Measurements from ENCODE around the gene STEAP3.

STEAP3 gene

GRCh38 chr2:119245841-119246230 is 22.2 kb downstream of the STEAP3 start:
- DNase-seq (ENCODE audit: extremely low read depth in 1 of 2, low read depth in 1 of 2): no peak

- no peak for DNase-seq (ENCODE audit: extremely low read depth in 1 of 2, low read depth in 1 of 2)
Observed at GRCh38 chr2:119246884-119247843, 23.5 kb downstream of the STEAP3 start.

- no peak for DNase-seq (ENCODE audit: extremely low read depth in 1 of 2, low read depth in 1 of 2)
Observed at GRCh38 chr2:119247844-119248271, 24.2 kb downstream of the STEAP3 start.

- no peak for DNase-seq (ENCODE audit: extremely low read depth in 1 of 2, low read depth in 1 of 2)
Observed at GRCh38 chr2:119248311-119248710, 24.7 kb downstream of the STEAP3 start.

- DNase-seq (ENCODE audit: extremely low read depth in 1 of 2, low read depth in 1 of 2): no peak
Observed at GRCh38 chr2:119248751-119249150, 25.1 kb downstream of the STEAP3 start.

DNA sequence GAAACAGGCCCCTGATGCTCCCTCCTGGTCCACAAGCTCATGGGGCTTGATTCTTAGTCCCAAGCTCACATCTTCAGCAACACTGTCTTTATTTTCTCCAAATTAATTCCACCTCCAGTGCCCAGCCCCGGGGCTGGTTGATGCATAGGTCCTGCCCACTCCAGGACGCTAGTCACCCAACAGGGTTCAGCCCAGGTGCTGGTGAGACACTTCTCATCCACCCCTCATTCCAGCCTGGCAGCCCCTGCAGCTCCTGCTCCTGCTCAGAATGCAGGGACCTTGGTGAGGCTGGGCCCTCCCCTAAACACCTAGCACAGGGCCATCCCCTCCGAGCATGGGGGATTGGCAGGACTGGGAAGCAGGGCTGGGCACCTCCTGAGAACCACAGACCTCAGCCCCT is 25.7 kb downstream of the STEAP3 start:
- DNase-seq (ENCODE audit: extremely low read depth in 1 of 2, low read depth in 1 of 2): no peak

GRCh38 chr2:119249855-119250717 is 26.5 kb downstream of the STEAP3 start:
- DNase-seq (ENCODE audit: extremely low read depth in 1 of 2, low read depth in 1 of 2): no peak

DNA sequence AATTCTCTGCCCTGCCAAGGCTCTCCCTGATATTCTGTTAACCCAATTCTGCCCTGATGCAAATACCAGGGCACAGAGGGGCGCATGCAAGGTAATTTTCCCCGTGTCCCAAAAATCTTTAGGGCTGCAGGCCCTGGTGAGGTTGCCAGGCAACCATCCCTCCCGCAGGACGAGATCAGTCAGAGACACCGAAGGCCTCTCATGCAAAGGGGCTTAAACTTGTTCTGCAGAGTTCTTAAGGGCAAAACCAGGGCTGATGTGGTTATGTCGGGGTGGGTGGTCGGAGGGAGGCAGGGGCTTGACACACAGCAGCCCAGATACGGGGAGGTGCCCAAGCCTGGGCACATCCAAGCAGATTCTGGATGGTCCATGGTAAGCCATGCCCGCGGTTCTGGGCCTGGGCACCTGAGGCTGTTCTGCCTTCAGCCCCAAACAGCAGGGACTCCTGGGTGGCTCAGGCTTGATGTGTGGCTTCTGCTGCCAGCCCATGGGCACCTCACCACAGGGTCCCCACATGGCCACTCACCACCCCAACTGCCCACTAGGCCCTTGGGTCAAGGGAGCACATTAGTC is 27.2 kb downstream of the STEAP3 start:
- no peak for DNase-seq (ENCODE audit: extremely low read depth in 1 of 2, low read depth in 1 of 2)

DNA sequence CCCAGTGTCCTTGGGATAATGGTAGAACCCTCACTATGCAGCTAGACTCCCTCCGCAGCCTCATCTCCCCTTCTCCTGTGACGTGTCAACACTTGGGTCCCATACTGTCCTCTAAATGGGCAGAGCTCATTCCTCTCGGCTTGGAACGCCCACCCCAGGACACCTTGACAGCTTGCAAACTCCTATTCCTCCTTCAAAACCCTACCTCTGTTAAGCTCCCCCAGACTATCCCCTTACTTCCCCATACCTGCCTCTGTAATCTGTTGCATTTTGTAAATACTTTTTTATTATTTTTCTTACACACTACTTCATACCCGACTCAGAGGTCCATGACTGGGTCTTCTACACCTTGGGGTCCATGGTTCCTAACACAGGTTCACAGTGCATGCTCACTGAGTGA is 28.0 kb downstream of the STEAP3 start:
- DNase-seq (ENCODE audit: extremely low read depth in 1 of 2, low read depth in 1 of 2): no peak

DNA sequence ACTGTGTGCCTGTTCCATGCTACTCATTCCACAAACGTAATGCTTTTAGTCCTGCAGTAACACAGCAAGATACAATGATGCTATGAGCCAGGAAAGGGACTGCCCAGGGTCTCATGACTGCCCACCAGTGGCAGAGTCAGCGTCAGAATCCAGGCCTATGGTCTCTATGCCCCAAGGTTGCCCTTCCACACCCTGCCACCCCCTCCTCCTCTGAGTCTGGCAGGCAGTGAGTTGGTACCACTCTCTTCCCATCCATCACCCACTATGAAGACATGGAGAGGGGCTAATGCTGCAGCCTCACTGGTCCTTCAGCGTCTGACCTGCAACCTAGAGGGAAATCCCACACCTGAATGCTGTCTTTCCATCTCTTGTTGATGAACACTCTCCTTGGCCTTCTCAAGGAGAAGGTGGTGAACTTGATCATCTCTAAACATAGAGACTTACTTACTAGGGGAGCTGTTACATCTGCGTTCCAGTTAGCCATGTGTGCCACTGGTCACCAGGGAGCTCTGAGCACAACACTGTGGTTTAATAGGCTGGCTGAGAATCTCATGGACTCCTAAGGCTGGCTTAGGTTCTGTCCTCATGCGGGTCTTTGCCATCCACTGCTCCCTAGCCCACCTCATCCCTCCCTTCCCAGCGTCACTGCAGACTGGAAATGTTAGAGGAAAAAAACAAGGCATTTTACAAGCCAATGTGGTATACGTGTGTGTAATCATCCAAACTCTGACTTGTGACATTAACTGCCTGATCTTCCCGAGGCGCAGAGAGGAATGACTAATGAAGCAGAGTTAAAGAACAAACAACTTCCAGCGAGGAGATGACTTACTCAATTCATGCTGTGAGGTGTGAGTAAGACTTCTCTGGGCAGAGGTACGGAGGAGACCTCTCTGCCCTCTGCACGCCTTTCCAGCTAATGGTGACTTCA is 28.8 kb downstream of the STEAP3 start:
- no peak for DNase-seq (ENCODE audit: extremely low read depth in 1 of 2, low read depth in 1 of 2)

DNA sequence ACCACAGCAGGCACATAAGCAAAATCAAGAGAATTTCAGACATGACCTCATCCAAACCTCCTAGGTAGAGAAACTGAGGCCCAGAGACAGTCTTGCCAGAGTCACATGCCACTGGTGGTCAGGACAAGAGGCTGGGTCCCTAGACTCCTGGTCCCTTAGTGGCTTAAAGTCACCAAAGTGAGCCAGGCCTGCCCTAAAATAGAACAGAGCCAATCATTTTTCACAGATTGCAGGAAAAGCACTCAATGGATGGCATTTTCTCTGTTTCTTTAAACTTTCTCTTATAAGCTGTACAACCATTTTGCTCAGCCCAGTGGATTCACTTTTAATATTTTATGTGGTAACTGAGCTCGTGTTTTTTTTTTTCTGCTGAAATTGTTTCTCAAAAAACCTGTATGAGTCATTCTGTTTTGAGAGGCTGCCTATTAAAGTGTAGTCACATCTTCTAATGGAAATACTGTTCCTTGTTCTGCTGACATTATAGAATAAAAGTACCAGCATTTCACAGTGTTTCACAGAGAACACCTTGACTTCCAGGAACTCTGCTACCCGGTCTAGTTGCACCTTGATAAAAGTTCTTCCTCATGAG is 29.6 kb downstream of the STEAP3 start:
- DNase-seq (ENCODE audit: extremely low read depth in 1 of 2, low read depth in 1 of 2): no peak

- DNase-seq (ENCODE audit: extremely low read depth in 1 of 2, low read depth in 1 of 2): no peak
Observed at GRCh38 chr2:119253760-119254600, 30.3 kb downstream of the STEAP3 start.

DNA sequence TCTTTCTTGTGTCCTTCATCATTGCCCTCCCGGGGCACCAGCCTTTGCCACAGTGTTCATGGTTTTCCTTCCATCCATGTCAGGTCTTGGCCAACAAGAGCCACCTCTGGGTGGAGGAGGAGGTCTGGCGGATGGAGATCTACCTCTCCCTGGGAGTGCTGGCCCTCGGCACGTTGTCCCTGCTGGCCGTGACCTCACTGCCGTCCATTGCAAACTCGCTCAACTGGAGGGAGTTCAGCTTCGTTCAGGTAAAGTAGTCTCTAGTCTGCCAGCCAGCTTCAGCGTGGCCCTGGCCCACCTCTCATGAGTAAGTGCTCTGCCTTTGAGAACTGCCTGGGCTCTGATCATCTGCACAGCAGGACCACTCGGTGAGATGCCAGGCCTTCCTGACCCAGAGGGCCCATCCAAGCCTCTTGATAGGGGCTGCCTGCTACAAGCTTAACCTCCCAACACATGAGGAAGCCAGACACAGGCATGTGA is 31.0 kb downstream of the STEAP3 start:
- no peak for DNase-seq (ENCODE audit: extremely low read depth in 1 of 2, low read depth in 1 of 2)

- DNase-seq (ENCODE audit: extremely low read depth in 1 of 2, low read depth in 1 of 2): no peak
Observed at GRCh38 chr2:119255760-119256581, 32.3 kb downstream of the STEAP3 start.

GRCh38 chr2:119256582-119256921 is 32.9 kb downstream of the STEAP3 start:
- no peak for DNase-seq (ENCODE audit: extremely low read depth in 1 of 2, low read depth in 1 of 2)

GRCh38 chr2:119257198-119257597 is 33.6 kb downstream of the STEAP3 start:
- DNase-seq (ENCODE audit: extremely low read depth in 1 of 2, low read depth in 1 of 2): no peak

DNA sequence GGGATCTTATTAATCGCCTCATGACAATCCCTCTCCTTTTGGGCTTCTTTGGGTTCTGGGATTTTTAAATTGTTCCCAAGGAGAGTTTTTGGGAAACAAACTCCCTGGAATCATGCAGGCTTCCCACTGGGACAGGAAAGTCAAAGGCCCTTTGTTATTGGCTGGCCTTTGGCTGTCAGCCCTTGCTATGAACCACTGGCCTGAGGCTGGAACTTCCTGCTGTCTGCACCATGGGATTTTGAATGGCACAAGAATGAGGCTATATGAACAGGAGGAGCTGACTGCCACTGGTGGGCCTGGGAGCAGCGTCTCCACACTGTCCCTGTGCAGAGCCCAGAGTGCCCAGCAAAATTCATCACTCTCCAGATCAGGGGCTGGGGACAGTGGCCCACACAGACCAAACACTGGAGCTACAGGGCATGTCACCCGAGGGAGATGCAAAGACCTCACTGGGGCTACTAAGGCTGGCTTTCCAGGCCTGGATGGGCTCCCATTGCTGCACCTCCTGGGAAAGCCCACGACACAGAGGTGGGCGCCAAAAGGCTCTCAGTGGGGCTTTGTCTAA is 35.7 kb downstream of the STEAP3 start:
- no peak for DNase-seq (ENCODE audit: extremely low read depth in 1 of 2, low read depth in 1 of 2)

Data from stimulated activated CD8-positive, alpha-beta memory T cell treated with anti-CD3 and anti-CD28 coated beads, Interleukin-7, amount 100 ng/mL, for 48 hours (primary cell).